Esophagus squamous epithelium (tissue), 5 donors: Measurements from ENCODE around the gene MYBPC1. TPM values are rescaled to one million over a fixed set of nuclear protein-coding genes. Genes with fewer than 3 reads are reported as not detected.

ENCODE experiments used
- DNase-seq: peaks from one replicate; lab custom pipeline; 2025; lab: John Stamatoyannopoulos, UW
- H3K27ac ChIP-seq, 4 donors: fragments of 200-600 bp; sonication (generic); one replicate each; pipeline ENCODE4 v1.5.1; 2016 to 2019; ENCODE audit warnings: mild to moderate bottlenecking in 1 of 4
- H3K27me3 ChIP-seq, 4 donors: fragments of 200-600 bp; sonication (generic); 1 replicate in 3 of 4; 2 replicates in 1 of 4; pipeline versions ENCODE4 v1.5.1 to v1.6.0; 2017 to 2021; ENCODE audit warnings: antibody characterized with exemption in 1 of 4
- H3K36me3 ChIP-seq, 3 donors: fragments of 200-600 bp; sonication (generic); one replicate each; pipeline ENCODE4 v1.5.1; 2016 to 2019
- H3K4me1 ChIP-seq, 3 donors: fragments of 200-600 bp; sonication (generic); one replicate each; pipeline ENCODE4 v1.5.1; 2017 to 2019
- H3K4me3 ChIP-seq, 4 donors: fragments of 200-600 bp; sonication (generic); 1 replicate in 3 of 4; 2 replicates in 1 of 4; pipeline ENCODE4 v1.5.1; 2016 to 2019; ENCODE audit warnings: mild to moderate bottlenecking in 2 of 4, moderate library complexity in 1 of 4
- H3K9me3 ChIP-seq, 3 donors: fragments of 200-600 bp; sonication (generic); one replicate each; pipeline ENCODE4 v1.5.1; 2016 to 2019
- POLR2A ChIP-seq, 4 donors: fragments of 450-650 bp; IDR thresholded peaks; one replicate each; pipeline ENCODE4 v1.6.1; 2017; ENCODE audit warnings: antibody characterized with exemption in 4 of 4, mild to moderate bottlenecking in 4 of 4, moderate library complexity in 3 of 4
- WGBS, 2 donors: methylation state at CpG; one replicate each; pipeline ENCODE4 v1.1.5; 2018; 5-methylcytosine and 5-hydroxymethylcytosine counted together
- intact Hi-C: fragments of 100-400 bp; cut with DNase I; formaldehyde crosslinking; loops from one replicate; pipeline ENCODE4 v1.15.0; 2022
- total RNA-seq, 4 donors: library from RNA; depleted of rRNA; stranded (reverse); fragments of >200 nt; gene quantifications; one replicate each; pipeline ENCODE4 v1.1.0, GENCODE V29; 2016
- TF ChIP-seq, protein P1 (sequence below), 6 experiments: fragments of 450-650 bp in 4 of 6; fragments of 200-600 bp in 2 of 6; sonication (generic) in 2 of 6; IDR thresholded peaks; one replicate each; pipeline ENCODE4 v1.5.1; 2016 to 2019; ENCODE audit warnings: antibody characterized with exemption in 6 of 6, mild to moderate bottlenecking in 4 of 6, moderate library complexity in 4 of 6
- donor health status: DM: yes; HTN: yes; CAD: no.

MYBPC1 gene
- total RNA-seq, 4 donors from 2014 or later = not detected

DNA sequence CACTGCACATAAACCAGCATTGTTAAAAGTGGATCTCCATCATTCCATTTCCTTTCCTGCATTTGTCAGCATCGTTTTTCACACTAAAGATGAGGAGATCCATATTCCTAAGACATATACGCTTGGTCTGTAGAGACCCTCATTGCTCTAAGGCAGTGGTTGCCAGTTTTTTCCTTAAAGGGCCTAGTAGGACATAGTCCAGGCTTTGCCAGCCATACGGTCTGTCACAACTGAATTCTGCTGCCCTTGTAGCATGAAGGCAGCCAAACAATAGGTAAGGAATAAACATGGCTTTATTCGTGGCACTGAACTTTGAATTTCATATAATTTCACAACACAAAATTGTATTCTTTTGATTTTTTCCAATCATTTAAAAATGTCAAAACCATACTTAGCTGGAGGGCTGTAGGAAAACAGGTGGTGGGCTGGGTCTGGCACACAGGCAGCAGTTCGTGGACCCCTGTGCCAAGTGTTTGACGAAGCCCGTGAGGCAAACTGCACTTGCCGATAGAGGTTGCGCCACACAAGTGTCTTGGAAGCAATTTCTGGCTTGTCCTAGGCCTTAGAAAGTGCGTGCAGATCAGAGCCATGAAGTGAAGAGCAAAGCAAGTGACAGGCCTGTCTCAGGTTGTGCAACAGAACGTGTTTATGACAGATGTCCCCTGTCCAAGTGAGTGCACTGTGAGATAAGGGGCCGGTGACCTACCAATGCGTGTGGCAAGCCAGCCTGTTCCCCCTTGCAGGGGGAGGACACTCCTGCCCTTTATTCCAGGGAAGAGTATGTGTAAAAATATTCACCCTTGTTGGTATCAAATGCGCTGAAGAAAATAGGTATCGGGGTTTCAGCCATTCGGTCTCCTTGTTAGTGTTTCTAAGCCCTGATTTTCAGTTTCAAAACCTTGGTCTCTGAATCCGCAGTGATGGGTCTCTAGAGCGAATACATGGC, 101.8 kb downstream of the MYBPC1 start:
- intact Hi-C loops = loop anchor here (5.0 kb wide), 1 partner anchor 289 kb away; the partner anchor contains the start of gene ARL1
- peak overlapping the region; percentile 87 to 95 (median 91) for H3K27ac ChIP-seq
- WGBS, 2 donors = 20 to 23% methylated on average over 17 to 18 of the region's 18 CpGs
- no peak for DNase-seq
- peak overlapping the region; percentile 58 to 82 (median 72) for H3K4me3 ChIP-seq
- no peaks in the 10 kb centered on the region for H3K27me3 ChIP-seq
- H3K9me3 ChIP-seq = no peaks in the 10 kb centered on the region
- TF ChIP-seq, protein P1, sequence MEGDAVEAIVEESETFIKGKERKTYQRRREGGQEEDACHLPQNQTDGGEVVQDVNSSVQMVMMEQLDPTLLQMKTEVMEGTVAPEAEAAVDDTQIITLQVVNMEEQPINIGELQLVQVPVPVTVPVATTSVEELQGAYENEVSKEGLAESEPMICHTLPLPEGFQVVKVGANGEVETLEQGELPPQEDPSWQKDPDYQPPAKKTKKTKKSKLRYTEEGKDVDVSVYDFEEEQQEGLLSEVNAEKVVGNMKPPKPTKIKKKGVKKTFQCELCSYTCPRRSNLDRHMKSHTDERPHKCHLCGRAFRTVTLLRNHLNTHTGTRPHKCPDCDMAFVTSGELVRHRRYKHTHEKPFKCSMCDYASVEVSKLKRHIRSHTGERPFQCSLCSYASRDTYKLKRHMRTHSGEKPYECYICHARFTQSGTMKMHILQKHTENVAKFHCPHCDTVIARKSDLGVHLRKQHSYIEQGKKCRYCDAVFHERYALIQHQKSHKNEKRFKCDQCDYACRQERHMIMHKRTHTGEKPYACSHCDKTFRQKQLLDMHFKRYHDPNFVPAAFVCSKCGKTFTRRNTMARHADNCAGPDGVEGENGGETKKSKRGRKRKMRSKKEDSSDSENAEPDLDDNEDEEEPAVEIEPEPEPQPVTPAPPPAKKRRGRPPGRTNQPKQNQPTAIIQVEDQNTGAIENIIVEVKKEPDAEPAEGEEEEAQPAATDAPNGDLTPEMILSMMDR (IDR thresholded peaks at IDR 0.05) = no peak
- TF ChIP-seq POLR2A (IDR thresholded peaks at IDR 0.05) = no peak
- peaks cover 8 to 56% (median 13%) of the 10 kb centered on the region in 3 donors for H3K4me1 ChIP-seq
- no peaks in the 10 kb centered on the region for H3K36me3 ChIP-seq

DNA sequence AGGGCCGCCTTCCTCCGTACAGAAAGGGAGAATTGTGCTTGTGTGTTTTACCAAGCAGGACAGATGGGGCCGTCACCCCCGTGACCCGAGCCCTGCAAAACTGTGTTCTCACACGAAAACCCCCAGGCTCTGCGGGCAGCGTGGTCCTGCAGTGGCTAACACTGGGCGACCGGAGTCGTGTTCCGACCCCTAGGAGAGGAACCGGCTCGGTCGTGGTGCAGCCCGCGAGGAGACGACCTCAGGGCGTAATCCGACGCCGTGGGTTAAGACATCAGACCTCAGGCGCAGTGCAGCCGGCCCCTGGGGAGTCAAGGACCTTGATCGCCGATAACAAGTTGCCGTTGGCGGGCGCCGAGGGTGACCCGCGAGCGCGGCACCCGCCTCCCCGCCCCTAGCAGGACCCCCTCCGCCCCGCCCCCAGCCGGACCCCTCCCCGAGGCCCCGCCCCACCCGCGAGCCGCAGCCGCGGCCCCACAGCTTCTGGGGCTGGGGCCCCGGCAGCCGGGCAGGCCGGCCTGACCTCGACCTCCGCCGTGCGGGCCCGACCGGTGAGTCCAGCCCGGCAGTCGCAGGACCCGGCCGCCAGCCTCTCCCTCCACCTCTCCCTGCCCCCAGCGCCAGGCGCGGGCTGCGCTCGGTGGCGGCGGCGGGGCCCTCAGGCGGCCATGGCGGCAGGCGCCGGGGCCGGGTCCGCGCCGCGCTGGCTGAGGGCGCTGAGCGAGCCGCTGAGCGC, 102.6 kb downstream of the MYBPC1 start, which contains the start of gene CHPT1:
TSS of gene CHPT1 (plus strand) at position 444 of the 733 bp plus-strand sequence. CDS start at position 666, 222 bp downstream.
- 0% methylated on average over 2 to 22 of the region's 80 CpGs for WGBS, 2 donors

DNA sequence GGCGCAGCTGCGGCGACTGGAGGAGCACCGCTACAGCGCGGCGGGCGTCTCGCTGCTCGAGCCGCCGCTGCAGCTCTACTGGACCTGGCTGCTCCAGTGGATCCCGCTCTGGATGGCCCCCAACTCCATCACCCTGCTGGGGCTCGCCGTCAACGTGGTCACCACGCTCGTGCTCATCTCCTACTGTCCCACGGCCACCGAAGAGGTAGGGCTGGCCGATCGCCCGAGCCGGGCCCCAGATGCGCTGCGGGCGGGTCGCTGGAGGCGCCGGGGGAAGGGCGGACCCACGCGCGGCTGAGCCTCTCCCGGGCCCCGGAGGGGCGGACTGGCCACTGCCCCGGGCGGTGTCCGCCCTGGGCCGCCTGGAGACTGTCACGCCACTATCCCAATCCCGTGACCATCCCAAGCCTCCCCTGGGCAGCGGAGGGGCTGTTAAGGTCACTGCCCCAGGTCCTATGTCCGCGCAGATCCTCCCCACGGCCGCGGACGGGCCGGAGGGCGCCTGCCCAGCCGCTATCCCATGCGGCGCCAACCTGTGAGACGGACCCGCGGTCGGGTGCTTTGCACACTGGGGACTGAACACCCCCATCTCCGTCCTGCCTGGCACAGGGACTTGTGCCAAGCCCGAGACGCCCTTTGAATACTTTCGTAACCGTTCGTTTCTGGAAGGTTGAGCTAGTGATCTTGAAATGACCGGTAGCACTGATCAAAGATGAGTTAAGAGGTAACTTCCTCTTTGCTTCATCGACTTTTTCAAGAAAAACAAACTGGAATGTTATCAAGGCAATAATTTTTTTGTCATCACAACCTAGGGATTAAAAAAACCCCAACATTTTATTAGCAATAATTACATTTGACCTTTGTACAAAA, 103.4 kb downstream of the MYBPC1 start:
- peaks cover 8 to 73% (median 17%) of the 10 kb centered on the region in 3 donors for H3K4me1 ChIP-seq
- no peaks in the 10 kb centered on the region for H3K9me3 ChIP-seq
- TF ChIP-seq, protein P1 (IDR thresholded peaks at IDR 0.05) = no peak
- peak in 1 of 4 donors; percentile 18 for TF ChIP-seq POLR2A (IDR thresholded peaks at IDR 0.05)
- peak overlapping the region; percentile 58 to 82 (median 72) for H3K4me3 ChIP-seq
- intact Hi-C loops = loop anchor here (5.0 kb wide), 1 partner anchor 291 kb away; the partner anchor contains the start of gene ARL1
- H3K27ac ChIP-seq = peak overlapping the region; percentile 87 to 95 (median 91)
- 0% methylated on average over 3 to 7 of the region's 67 CpGs for WGBS, 2 donors
- no peaks in the 10 kb centered on the region for H3K27me3 ChIP-seq
- DNase-seq = no peak
- H3K36me3 ChIP-seq = no peaks in the 10 kb centered on the region

More for the DNA sequence above, 102.6 kb downstream of the MYBPC1 start, which contains the start of gene CHPT1:
- Histone ChIP-seq H3K27ac (peak within 1 kb of the TSS; percentile 87 to 95 (median 91)), H3K36me3 (no peaks in the 10 kb centered on the region), H3K4me1 (peaks cover 8 to 65% (median 13%) of the 10 kb centered on the region in 3 donors), H3K9me3 (no peaks in the 10 kb centered on the region), H3K27me3 (no peaks in the 10 kb centered on the region), H3K4me3 (peak within 1 kb of the TSS; percentile 58 to 82 (median 72))
- TF ChIP-seq, protein P1 (IDR thresholded peaks at IDR 0.05) = no peak
- peak in 2 of 4 donors; percentile 48 to 51 for TF ChIP-seq POLR2A (IDR thresholded peaks at IDR 0.05)
- DNase-seq = no peak
- intact Hi-C loops = loop anchor here (5.0 kb wide), 1 partner anchor 290 kb away; the partner anchor contains the start of gene ARL1

DNA sequence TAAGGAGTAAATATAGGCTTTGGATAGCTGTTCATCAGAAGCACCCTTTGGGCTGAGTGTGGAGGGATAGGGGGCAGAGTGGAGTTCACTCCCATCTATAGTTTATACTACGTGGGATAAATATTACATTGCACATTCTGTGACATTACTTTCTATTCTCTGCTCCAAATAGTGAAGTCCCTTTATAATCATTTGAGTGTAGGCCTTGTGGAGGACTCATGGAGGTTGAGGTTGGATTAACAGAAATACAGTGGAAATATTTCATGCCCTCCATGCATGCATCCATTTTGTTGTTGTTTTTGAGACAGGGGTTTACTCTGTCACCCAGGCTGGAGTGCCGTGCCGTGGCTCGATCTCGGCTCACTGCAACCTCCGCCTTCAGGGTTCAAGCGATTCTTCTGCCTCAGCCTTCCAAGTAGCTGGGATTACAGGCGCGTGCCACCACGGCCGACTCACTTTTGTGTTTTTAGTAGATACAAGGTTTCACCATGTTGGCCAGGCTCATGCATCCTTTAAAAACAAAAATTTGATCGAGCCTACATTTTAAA, 104.1 kb downstream of the MYBPC1 start:
- Histone ChIP-seq H3K27ac (peak overlapping the region in 3 of 4 donors; percentile 88 to 95 (median 94)), H3K36me3 (no peaks in the 10 kb centered on the region), H3K4me1 (peaks cover 8 to 76% (median 19%) of the 10 kb centered on the region in 3 donors), H3K27me3 (no peaks in the 10 kb centered on the region), H3K9me3 (no peaks in the 10 kb centered on the region), H3K4me3 (peak overlapping the region; percentile 58 to 82 (median 72))
- 74 to 82% methylated on average over 12 of the region's 12 CpGs for WGBS, 2 donors
- intact Hi-C loops = loop anchor here (5.0 kb wide), 1 partner anchor 292 kb away; the partner anchor contains the start of gene ARL1
- TF ChIP-seq, protein P1 (IDR thresholded peaks at IDR 0.05) = no peak
- no peak for TF ChIP-seq POLR2A (IDR thresholded peaks at IDR 0.05)
- no peak for DNase-seq
